Nucleus accumbens (tissue), 56 donors: ENCODE data around the gene TMEM121.

Experiments
- DNase-seq, 56 donors: peaks; one replicate each; lab custom pipeline; 2025; lab: John Stamatoyannopoulos, UW

The TMEM121 gene

DNA sequence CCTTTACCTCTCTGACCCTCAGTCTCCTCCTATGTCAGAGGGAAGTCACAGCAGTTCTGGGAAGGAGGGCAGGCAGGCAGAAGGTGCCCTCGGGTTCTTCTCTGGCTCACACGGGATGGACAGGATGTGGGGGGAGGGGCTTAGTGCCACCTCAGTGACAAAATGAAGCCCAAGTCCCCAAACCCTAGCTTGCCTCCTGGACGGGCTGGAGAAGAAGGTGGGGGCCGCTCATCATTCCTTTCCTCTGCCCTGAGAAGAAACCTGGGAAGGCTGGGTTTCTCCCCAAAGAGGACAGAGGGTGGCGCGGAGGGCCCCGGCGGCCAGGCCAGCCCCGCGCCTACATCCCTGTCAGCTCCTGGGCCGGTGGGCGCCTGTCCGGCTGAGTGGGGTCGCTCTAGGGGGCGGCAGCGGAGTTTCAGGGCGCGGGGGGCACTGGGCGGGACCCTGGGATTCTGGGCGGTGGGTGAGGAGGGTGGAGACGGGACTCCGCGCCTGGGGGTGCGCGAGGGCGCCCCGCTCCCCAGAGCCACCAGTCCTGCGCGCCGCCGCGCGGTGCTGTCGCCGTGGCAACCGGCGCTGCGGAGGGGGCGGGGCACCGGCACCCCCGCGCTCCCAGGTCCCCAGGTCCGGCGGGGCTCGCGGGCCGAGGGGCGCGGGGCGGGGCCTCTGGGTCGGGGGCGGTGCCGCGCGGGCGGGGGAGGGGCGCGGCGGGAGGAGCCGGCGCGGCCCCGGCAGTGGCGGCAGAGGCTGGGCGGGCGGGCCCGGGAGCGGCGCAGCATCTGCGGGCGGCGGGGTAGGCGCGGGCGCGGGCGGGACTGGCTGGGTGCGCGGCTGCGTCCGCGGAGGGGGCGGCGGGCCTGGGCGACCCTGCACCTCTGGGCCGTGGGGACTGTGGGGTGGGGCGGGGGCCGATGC lies at the start of gene TMEM121:
TMEM121 (plus strand) TSS at position 723 of the 915 bp plus-strand sequence. CDS start 2,252 bp downstream, outside the sequence.
- peak in 25 of 56 donors; percentile 19 to 75 (median 37) for DNase-seq

DNA sequence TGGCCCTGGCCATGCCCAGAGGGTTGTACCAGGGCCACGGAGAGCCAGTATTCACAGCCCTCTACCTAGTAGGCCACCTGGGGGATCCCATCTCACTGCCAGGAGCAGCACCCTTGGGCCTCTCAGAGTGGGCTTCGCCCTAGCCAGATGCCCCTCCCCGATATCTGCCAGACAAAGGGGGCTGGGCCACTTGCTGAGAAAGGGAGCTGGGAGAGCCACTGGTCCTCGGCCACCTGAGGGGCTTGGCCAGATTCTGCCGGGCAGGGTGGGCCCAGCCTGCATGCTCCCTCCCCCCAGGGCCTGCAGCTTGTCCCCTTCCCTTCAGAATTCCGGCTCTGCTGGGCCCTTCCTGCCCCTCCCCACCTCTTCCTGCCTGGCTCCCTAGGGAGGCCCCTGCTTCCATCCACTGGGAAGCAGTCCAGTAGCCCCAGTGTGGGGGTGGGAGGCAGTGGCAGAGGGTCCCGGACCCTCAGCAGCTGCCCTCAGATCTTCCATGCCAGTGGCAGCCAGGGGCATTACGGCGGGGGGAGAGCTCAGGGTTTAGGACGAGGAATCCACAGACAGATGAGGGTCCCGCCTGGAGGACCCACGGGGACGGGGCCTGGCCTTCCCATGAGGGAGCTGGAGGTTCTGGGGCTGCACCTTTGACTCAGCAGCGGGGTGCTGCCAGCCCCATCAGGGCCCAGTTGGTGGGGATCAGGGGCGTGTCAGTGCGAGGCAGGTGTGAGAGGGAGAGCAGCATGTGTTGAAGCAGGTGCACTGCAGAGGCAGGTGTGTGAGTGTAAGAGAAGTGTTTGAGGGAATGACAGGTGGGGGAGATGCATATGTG lies 49.3 kb upstream of the TMEM121 start:
- no peak for DNase-seq

DNA sequence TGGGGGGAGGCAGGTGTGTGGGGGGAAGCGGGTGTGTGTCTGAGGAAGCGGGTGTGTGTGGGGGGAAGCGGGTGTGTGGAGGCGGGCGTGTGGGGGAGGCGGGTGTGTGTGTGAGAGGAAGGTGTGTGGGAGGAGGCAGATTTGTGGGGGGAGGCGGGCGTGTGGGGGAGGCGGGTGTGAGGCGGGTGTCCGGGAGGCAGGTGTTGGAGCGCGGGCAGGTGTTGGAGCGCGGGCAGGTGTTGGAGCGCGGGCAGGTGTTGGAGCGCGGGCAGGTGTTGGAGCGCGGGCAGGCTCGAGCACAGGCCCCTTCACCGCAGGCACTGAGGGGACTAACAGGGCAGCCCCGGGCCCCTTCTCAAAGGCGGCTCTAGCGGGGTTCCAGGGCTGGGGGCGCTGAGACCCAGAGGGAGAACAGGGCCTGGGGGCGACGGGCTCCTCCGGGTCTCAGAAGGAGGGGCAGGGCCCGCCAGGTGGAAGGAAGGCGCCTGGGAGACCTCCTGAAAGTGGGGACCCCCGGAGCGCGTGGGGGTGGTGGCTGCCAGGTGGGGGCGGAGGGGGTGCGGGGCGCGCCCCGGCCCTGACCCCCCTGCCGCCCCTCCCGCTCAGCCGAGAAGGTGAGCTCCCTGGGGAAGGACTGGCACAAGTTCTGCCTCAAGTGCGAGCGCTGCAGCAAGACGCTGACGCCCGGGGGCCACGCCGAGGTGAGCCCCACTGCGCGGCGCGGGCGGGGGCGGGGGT lies 48.6 kb upstream of the TMEM121 start:
- peak in 4 of 56 donors; percentile 16 to 21 (median 18) for DNase-seq

DNA sequence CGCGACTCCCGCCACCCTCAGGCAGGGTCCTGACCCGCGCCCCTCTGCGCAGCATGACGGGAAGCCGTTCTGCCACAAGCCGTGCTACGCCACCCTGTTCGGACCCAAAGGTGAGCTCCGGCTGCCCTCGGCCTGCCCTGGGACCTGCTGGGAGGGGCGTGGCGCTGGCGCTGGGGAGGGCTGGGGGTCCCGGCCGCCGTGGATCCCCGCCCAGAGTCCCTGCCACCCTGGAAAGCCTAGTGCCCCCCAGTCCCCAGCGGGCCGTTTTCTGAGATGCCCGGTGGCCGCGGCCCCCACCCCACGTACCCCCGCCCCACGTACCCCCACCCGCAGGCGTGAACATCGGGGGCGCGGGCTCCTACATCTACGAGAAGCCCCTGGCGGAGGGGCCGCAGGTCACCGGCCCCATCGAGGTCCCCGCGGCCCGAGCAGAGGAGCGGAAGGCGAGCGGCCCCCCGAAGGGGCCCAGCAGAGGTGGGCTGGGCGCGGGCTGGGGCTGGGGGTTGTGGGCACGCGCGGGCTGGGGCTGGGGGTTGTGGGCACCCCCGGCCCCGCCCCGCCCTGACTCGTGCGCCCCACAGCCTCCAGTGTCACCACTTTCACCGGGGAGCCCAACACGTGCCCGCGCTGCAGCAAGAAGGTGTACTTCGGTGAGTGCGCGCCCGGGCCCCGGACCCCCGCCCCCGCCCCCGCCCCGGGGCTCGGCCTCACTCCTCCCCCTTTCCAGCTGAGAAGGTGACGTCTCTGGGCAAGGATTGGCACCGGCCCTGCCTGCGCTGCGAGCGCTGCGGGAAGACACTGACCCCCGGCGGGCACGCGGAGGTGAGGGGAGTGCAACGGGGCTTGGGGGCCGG lies 47.8 kb upstream of the TMEM121 start:
- no peak for DNase-seq

- DNase-seq, result peak in 2 of 56 donors; percentile 16 to 34
These were observed 46.8 kb upstream of the TMEM121 start for GRCh38 chr14:105479431-105480158.

- no peak for DNase-seq
These were observed 46.1 kb upstream of the TMEM121 start for GRCh38 chr14:105480199-105480746.

DNA sequence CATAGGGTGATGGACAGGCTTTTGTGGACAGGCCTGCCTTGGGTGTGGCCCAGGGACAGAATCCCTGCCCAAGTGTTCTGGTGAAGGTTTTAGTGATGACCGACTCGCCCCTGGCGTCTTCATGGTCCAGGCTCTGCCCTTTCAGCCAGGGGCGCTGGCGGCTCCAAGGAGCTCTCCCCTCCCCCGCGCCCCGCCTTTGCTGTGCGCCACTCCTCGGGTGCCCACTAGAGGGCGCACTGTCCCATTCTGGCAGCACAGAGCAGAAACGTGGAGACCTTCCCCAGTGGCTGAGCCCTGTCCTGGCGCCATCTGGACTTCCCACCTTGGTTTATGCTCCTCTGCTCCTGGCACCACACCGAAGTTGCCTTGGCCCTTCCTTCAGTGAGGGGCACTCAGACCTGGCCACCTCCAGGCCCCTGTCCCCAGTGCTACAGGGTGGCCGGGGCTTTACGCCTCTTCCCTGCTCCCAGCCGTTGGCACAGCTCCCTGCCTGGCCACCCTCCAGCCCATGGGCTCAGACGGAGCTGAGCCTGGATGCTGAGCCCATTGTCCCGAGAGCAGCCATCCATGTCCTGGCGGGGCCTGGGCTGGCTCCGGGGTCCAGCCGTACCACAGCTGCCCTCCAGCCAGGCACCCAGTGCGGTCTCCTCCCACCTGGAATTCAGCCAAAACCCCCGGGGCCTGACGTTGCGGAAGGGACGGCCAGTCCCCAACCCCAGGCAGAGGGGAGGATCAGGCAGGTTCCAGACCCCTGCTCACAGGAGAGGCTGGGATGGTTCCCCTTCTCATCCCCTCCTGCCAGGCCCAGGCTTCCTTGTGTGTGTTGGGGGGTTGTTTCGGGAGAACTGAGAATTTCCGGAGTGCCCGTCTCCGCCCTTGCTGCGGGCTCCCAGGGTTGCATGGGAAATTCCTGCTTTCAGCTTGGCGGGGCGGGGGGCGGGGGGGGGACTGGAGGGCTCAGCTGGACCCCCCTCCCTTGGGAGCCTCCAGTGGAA lies 45.3 kb upstream of the TMEM121 start:
- DNase-seq, result peak in 55 of 56 donors; percentile 48 to 99 (median 90)

- DNase-seq, result peak in 55 of 56 donors; percentile 23 to 86 (median 62)
These were observed 44.4 kb upstream of the TMEM121 start for GRCh38 chr14:105481886-105482457.

GRCh38 chr14:105482486-105483110 lies 43.8 kb upstream of the TMEM121 start:
- DNase-seq, result no peak

DNA sequence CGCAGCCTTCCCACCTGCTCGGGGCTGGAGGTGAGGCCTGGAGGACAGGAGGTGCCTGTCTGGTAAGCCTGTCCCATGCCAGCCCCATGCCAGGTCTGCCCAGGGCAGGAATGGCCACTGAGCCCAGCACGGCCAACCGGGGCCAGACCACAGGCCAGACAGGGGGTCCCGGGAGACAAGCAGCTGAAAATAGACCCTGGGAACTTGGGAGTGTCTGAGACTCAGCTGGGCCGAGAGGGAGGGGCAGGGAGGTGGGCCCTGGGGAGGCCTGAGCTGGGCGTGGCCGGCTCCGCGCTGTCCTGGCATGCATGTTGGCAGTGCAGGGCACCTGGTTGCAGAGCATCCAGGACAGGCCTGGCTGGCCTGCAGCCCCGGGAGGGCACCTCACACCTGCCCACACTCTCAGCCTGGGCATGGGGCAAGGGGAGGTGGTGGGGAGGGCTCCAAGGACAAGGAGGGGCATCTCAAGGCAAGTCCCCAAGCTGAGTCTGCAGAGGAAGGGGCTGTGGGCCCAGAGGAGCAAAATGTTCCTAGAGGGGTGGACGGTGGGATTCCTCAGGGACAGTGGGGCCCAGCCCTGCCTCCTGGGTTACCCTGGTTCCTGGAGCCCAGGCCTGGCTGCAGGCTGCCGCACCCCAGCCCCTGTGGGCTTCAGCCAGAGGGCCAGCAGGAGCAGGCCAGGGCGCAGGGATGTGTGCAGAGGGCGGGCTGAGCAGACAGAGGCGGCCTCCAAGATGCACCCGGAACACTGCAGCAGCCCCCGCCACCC lies 42.9 kb upstream of the TMEM121 start:
- no peak for DNase-seq

GRCh38 chr14:105484069-105484996 lies 42.0 kb upstream of the TMEM121 start:
- no peak for DNase-seq

GRCh38 chr14:105484997-105485393 lies 41.4 kb upstream of the TMEM121 start:
- no peak for DNase-seq

DNA sequence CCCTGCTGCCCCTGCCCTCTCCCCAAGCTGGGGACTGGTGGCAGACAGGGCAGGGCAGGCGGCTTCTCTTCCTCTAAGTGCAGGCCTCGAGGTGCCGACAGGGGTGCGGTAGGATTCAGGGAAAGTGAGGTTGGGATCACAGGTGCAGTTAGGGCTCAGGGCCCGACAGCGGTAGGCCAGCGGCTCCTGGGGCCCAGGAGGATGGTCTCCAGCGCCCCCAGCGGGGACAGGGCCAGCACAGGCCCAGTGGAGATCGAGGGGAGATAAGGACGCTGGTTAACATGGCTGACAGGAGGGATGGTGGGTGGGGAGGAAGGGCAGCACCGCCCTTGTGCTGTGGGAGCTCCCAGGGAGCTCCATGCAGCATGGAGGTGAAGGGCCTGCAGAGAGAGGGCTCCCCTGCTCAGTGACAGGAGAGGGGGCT lies 40.6 kb upstream of the TMEM121 start:
- no peak for DNase-seq

- no peak for DNase-seq
These were observed 40.0 kb upstream of the TMEM121 start, which contains the start of gene CRIP1 for GRCh38 chr14:105486163-105486973. Gene CRIP1, plus strand, starts transcription at chr14:105486886. Its CDS starts 374 bp downstream, at chr14:105487260.
